Endothelial cell of umbilical vein (primary cell): ENCODE measurements around the gene FAM50B.
A peak's percentile ranks its signal among the peaks of the same experiment; 100 is the strongest.

Experiments used
- EZH2 ChIP-seq: IDR thresholded peaks from 2 replicates; pipeline ENCODE4 v1.6.1; 2012; ENCODE audit warnings: borderline replicate concordance, low read depth, mild to moderate bottlenecking, moderate library complexity, low read length, inconsistent platforms; ENCODE audit not compliant: severe bottlenecking
- FOS ChIP-seq: IDR thresholded peaks from 2 replicates; pipeline ENCODE4 v1.6.1; 2011; ENCODE audit warnings: mild to moderate bottlenecking, low read length, moderate library complexity, borderline replicate concordance; ENCODE audit not compliant: insufficient read depth
- GATA2 ChIP-seq: IDR thresholded peaks from 2 replicates; pipeline ENCODE4 v1.7.0; 2011; ENCODE audit warnings: low read depth, mild to moderate bottlenecking, moderate library complexity, mixed read lengths, low read length; ENCODE audit not compliant: insufficient read length, insufficient read depth
- JUN ChIP-seq: IDR thresholded peaks from 2 replicates; pipeline ENCODE4 v1.6.1; 2011; ENCODE audit warnings: borderline replicate concordance, low read depth; ENCODE audit not compliant: insufficient read length, insufficient read depth
- MYC ChIP-seq: IDR thresholded peaks from one replicate; pipeline ENCODE4 v1.6.1; 2011; ENCODE audit warnings: mild to moderate bottlenecking, low read depth, low read length
- POLR2A ChIP-seq: IDR thresholded peaks from 2 replicates; pipeline ENCODE4 v1.6.1; 2012; ENCODE audit warnings: low read depth, mild to moderate bottlenecking, control low read depth, low read length
- POLR2AphosphoS5 ChIP-seq: IDR thresholded peaks from 2 replicates; pipeline ENCODE4 v1.6.1; 2012; ENCODE audit warnings: low read depth, mild to moderate bottlenecking, control low read depth, low read length, moderate library complexity; ENCODE audit not compliant: insufficient read depth
- TF ChIP-seq, protein P1 (sequence below), 2 donors: IDR thresholded peaks; 1 replicate in 1 of 2; 2 replicates in 1 of 2; pipeline ENCODE4 v1.5.1; 2011; ENCODE audit warnings: low read length in 2 of 2, mild to moderate bottlenecking in 2 of 2, moderate library complexity in 2 of 2, control low read depth in 1 of 2, inconsistent platforms in 1 of 2, low read depth in 1 of 2; ENCODE audit not compliant: insufficient read depth in 1 of 2; ENCODE audit errors: extremely low read depth in 1 of 2
- TF ChIP-seq, protein P2 (sequence below): IDR thresholded peaks from 2 replicates; pipeline ENCODE4 v1.6.1; 2011; ENCODE audit not compliant: insufficient read depth, insufficient read length

DNA sequence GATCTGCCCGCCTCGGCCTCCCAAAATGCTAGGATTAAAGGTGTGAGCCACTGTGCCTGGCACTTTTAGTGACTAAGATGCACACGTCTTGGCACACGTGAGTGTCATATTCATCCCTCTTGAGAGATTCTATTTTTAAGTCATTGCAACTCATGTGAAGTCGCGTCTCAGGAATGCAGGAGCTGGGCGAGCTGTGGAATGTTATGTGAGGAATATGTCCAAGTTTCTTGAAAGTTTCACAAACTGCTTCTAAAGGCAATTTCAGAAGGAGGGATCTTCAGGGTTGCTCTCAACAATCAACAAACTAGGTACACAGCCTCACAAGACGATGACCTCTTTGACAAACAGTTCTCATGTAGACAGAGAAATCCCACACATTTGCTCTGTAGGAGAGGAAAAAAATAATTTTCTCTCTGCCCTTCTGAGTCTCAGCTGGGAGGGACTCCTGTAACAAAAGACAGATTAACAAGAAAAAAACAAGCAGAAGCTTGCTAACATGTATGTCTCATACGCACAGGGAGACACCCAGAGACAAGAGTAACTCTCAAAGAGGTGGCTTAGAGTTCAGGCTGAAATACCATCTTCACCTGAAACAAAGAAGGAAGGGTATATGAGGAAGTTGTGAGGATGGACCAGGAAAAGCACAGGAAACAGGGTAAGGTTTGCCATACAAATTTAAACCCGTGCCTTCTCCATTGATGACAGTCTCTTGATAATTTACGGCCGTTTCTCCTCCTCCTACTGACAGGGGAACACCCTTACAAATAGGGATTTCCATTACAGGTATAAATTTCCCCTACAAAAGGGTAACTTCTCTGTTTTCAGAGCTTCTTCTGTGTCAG, 45.3 kb upstream of the FAM50B start:
- TF ChIP-seq, protein P1, sequence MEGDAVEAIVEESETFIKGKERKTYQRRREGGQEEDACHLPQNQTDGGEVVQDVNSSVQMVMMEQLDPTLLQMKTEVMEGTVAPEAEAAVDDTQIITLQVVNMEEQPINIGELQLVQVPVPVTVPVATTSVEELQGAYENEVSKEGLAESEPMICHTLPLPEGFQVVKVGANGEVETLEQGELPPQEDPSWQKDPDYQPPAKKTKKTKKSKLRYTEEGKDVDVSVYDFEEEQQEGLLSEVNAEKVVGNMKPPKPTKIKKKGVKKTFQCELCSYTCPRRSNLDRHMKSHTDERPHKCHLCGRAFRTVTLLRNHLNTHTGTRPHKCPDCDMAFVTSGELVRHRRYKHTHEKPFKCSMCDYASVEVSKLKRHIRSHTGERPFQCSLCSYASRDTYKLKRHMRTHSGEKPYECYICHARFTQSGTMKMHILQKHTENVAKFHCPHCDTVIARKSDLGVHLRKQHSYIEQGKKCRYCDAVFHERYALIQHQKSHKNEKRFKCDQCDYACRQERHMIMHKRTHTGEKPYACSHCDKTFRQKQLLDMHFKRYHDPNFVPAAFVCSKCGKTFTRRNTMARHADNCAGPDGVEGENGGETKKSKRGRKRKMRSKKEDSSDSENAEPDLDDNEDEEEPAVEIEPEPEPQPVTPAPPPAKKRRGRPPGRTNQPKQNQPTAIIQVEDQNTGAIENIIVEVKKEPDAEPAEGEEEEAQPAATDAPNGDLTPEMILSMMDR (IDR thresholded peaks at IDR 0.05; ENCODE audit: extremely low read depth in 1 of 2, insufficient read depth in 1 of 2, low read depth in 1 of 2, low read length in 2 of 2), result no peak
- no peak for TF ChIP-seq POLR2AphosphoS5
- TF ChIP-seq EZH2, result no peak
- peak; percentile 31 for TF ChIP-seq JUN
- no peak for TF ChIP-seq POLR2A
- no peak for TF ChIP-seq MYC
- TF ChIP-seq FOS, result no peak
- TF ChIP-seq, protein P2, sequence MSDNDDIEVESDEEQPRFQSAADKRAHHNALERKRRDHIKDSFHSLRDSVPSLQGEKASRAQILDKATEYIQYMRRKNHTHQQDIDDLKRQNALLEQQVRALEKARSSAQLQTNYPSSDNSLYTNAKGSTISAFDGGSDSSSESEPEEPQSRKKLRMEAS, result no peak
- TF ChIP-seq GATA2, result no peak
